Right atrium auricular region (tissue), 2 donors: ENCODE results near the gene NUCKS1. TPM values are rescaled to one million over a fixed set of nuclear protein-coding genes. Genes with fewer than 3 reads are reported as not detected.

Experiments
- DNase-seq: peaks from one replicate; pipeline ENCODE4 v3.0.0-alpha.2; 2019; ENCODE audit warnings: low spot score
- H3K27ac ChIP-seq, 2 donors: fragments of 200-600 bp; sonication (generic); 1 replicate in 1 of 2; 2 replicates in 1 of 2; pipeline ENCODE4 v1.5.1; 2016 to 2019
- H3K27me3 ChIP-seq, 2 donors: fragments of 200-600 bp; sonication (generic); one replicate each; pipeline versions ENCODE4 v1.5.1 to v1.6.0; 2017 to 2019
- H3K36me3 ChIP-seq: fragments of 200-600 bp; sonication (generic); one replicate; pipeline ENCODE4 v1.5.1; 2016
- H3K4me1 ChIP-seq, 2 donors: fragments of 200-600 bp; sonication (generic); one replicate each; pipeline versions ENCODE4 v1.5.1 to v1.6.0; 2017 to 2019
- H3K4me3 ChIP-seq, 2 donors: fragments of 200-600 bp; sonication (generic); 1 replicate in 1 of 2; 2 replicates in 1 of 2; pipeline ENCODE4 v1.5.1; 2017 to 2019; ENCODE audit warnings: mild to moderate bottlenecking in 1 of 2, moderate library complexity in 1 of 2
- H3K9me3 ChIP-seq, 2 donors: fragments of 200-600 bp; sonication (generic); one replicate each; pipeline ENCODE4 v1.5.1; 2019
- total RNA-seq, 2 donors: library from RNA; depleted of rRNA; stranded (reverse); fragments of >200 nt; gene quantifications; one replicate each; pipeline ENCODE4 v1.1.0, GENCODE V29; 2016
- TF ChIP-seq, protein P1 (sequence below), 2 donors: fragments of 200-600 bp; sonication (generic); IDR thresholded peaks; one replicate each; pipeline ENCODE4 v1.5.1; 2019; ENCODE audit warnings: antibody characterized with exemption in 2 of 2

Gene NUCKS1
- total RNA-seq, 2 donors from 2014 or later = 109 to 128 TPM

- Histone ChIP-seq H3K4me3 (no peak overlapping the region), H3K27ac (no peak overlapping the region), H3K9me3 (no peaks in the 10 kb centered on the region), H3K36me3 (no peaks in the 10 kb centered on the region), H3K27me3 (no peaks in the 10 kb centered on the region), H3K4me1 (peaks cover 0 to 49% of the 10 kb centered on the region in 2 donors)
- TF ChIP-seq, protein P1, sequence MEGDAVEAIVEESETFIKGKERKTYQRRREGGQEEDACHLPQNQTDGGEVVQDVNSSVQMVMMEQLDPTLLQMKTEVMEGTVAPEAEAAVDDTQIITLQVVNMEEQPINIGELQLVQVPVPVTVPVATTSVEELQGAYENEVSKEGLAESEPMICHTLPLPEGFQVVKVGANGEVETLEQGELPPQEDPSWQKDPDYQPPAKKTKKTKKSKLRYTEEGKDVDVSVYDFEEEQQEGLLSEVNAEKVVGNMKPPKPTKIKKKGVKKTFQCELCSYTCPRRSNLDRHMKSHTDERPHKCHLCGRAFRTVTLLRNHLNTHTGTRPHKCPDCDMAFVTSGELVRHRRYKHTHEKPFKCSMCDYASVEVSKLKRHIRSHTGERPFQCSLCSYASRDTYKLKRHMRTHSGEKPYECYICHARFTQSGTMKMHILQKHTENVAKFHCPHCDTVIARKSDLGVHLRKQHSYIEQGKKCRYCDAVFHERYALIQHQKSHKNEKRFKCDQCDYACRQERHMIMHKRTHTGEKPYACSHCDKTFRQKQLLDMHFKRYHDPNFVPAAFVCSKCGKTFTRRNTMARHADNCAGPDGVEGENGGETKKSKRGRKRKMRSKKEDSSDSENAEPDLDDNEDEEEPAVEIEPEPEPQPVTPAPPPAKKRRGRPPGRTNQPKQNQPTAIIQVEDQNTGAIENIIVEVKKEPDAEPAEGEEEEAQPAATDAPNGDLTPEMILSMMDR (IDR thresholded peaks at IDR 0.05) = no peak
- no peak for DNase-seq
Observed at GRCh38 chr1:205675247-205675646, 74.7 kb downstream of the NUCKS1 start.

- TF ChIP-seq, protein P1 (IDR thresholded peaks at IDR 0.05) = no peak
- H3K9me3 ChIP-seq = no peaks in the 10 kb centered on the region
- H3K27me3 ChIP-seq = no peaks in the 10 kb centered on the region
- H3K4me1 ChIP-seq = peaks cover 0 to 49% of the 10 kb centered on the region in 2 donors
- no peak overlapping the region for H3K27ac ChIP-seq
- no peaks in the 10 kb centered on the region for H3K36me3 ChIP-seq
- no peak overlapping the region for H3K4me3 ChIP-seq
- no peak for DNase-seq
Observed at GRCh38 chr1:205672970-205673369, 77.0 kb downstream of the NUCKS1 start.

DNA sequence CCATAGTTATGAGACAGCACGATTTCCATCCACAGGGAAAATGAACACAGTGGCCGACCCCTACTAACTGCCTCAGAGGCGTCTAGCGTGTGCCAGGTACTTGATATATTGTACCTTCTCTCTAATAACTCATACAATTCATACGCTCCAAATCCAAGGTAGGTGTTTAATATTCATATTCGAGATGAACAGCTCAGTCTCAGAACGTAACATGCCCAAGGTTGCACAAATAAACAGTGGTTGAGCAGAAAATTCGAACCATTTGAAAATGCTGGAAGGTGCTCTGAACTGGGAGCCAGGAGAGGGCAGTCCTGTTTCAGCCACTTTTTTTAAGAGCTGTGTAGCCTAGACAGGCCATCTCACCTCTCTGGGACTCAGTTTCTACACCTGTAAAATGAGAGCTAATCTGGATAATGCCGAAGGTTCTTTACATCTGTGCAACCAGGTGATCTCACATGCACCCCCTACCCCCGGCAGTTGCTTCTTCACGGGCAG lies 77.5 kb downstream of the NUCKS1 start:
- TF ChIP-seq, protein P1 (IDR thresholded peaks at IDR 0.05) = no peak
- Histone ChIP-seq H3K27me3 (no peaks in the 10 kb centered on the region), H3K36me3 (no peaks in the 10 kb centered on the region), H3K27ac (no peak overlapping the region), H3K9me3 (no peaks in the 10 kb centered on the region), H3K4me3 (no peak overlapping the region), H3K4me1 (peaks cover 0 to 46% of the 10 kb centered on the region in 2 donors)
- DNase-seq = no peak

DNA sequence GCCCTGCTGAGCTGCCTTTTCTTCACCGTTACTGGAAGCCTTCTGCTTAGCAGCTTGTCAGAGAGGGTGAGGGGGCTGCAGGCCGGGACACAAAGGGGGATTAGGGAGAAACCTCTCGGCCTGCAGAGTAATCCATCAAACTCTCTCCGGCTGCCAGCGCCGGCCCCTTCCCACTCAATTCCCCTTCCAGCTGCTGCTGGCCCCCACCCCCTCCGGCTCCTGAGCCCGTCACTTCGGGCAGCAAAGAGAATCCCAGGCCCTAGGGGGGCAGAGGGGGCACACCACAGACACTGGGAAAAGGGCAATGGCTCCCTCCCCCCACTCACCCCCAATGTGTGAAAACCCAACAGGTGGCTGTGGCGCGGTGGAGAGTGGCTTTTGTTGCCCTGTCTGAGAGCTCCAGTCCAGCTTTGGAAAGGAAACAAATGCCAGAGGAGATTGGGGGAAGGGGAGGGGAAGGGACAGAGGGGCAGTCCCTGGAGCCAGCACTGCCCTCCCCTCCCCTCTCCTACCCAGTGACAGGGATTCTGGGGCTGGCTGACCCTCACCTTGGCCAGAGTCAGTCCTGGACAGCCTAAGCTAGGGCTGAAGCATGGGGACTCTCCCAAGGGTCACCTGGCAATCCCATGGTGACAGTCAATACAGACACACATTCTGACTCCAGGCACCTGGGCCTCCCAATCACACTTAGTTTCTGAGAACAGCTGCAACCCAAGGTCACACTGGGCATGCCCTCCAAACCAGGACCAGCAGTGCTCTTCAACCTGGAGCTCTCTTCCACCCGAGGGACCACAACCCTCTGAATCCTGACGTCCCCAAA lies 79.2 kb downstream of the NUCKS1 start:
- H3K36me3 ChIP-seq = no peaks in the 10 kb centered on the region
- no peak overlapping the region for H3K27ac ChIP-seq
- H3K4me1 ChIP-seq = peaks cover 0 to 33% of the 10 kb centered on the region in 2 donors

GRCh38 chr1:205670150-205670446 lies 79.9 kb downstream of the NUCKS1 start:
- H3K4me3 ChIP-seq = no peak overlapping the region
- no peaks in the 10 kb centered on the region for H3K36me3 ChIP-seq
- DNase-seq = no peak
- no peaks in the 10 kb centered on the region for H3K9me3 ChIP-seq
- no peaks in the 10 kb centered on the region for H3K27me3 ChIP-seq
- peaks cover 0 to 33% of the 10 kb centered on the region in 2 donors for H3K4me1 ChIP-seq
- no peak overlapping the region for H3K27ac ChIP-seq
- TF ChIP-seq, protein P1 (IDR thresholded peaks at IDR 0.05) = no peak

More for the DNA sequence above, 79.2 kb downstream of the NUCKS1 start:
- TF ChIP-seq, protein P1 (IDR thresholded peaks at IDR 0.05) = no peak
- no peaks in the 10 kb centered on the region for H3K9me3 ChIP-seq
- DNase-seq = no peak
- H3K4me3 ChIP-seq = no peak overlapping the region
- no peaks in the 10 kb centered on the region for H3K27me3 ChIP-seq
